Measurements from ENCODE around the gene SELL.

DNA sequence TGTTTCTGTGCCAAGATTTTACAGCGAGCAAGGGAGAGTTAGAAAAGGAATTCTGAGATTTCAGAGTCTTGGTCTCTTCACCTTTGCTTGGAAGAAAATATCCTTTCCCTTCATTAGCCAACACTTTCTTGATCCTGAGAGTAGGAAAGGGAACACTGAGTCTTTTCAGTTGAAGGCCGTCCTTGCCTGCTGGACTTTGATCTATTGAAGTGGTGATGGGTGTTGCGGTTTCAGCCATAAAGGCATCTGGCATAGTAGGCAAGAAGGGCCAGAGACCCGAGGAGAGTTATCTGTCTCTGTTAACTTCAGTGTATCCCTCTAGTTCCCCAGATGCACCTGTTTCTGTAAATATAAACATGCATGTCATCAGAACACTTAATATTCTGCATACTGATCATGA, 12.7 kb upstream of the SELL start:
- TF ChIP-seq CTCF (conservative IDR thresholded peaks at IDR 0.05; ENCODE audit: low read length) (no peak), EZH2phosphoT487 (IDR thresholded peaks at IDR 0.05; ENCODE audit: borderline replicate concordance, low read depth, low read length) (no peak)
